Calu3 (cell line): ENCODE measurements around the gene HDGFL3. TPM values are rescaled to one million over a fixed set of nuclear protein-coding genes. Genes with fewer than 3 reads are reported as not detected.
A peak's percentile ranks its signal among the peaks of the same experiment; 100 is the strongest.
"Not testable (repeated sequence)": the region's sequence is repeated elsewhere in the genome, so short reads cannot be mapped to it uniquely, and the experiment has no call there.

ENCODE experiments used
- BruUV-seq: library from RNA; stranded (reverse); fragments of 400-500 nt; replicated peaks from 2 replicates; lab custom pipeline; 2021; lab: Mats Ljungman, UMichigan
- CTCF ChIA-PET: fragments of 300-600 bp; sonication (Branson Sonifier 250); formaldehyde crosslinking; loops from one replicate; lab custom pipeline; 2022; ENCODE audit warnings: antibody characterized with exemption; lab: Charles Lee
- DNase-seq: peaks from one replicate; pipeline ENCODE4 v3.0.0; 2022
- H3K27ac Mint-ChIP-seq: one replicate; pipeline ENCODE4 v1.8.0; 2022; ENCODE audit warnings: mixed read lengths; ENCODE audit not compliant: unreplicated experiment
- H3K27me3 Mint-ChIP-seq: one replicate; pipeline ENCODE4 v1.8.0; 2022; ENCODE audit warnings: mixed read lengths; ENCODE audit not compliant: unreplicated experiment
- H3K36me3 Mint-ChIP-seq: one replicate; pipeline ENCODE4 v1.8.0; 2022; ENCODE audit warnings: mild to moderate bottlenecking, moderate library complexity, mixed read lengths; ENCODE audit not compliant: insufficient read depth, unreplicated experiment
- H3K4me1 Mint-ChIP-seq: one replicate; pipeline ENCODE4 v1.8.0; 2022; ENCODE audit warnings: mild to moderate bottlenecking, low read depth, mixed read lengths; ENCODE audit not compliant: unreplicated experiment
- H3K4me3 Mint-ChIP-seq: one replicate; pipeline ENCODE4 v1.8.0; 2022; ENCODE audit warnings: mild to moderate bottlenecking, low read depth, moderate library complexity, mixed read lengths; ENCODE audit not compliant: unreplicated experiment
- H3K9me3 Mint-ChIP-seq: one replicate; pipeline ENCODE4 v1.8.0; 2022; ENCODE audit warnings: low read depth, mixed read lengths; ENCODE audit not compliant: unreplicated experiment
- CTCF ChIP-seq: fragments of 200-600 bp; IDR thresholded peaks from one replicate; pipeline ENCODE4 v1.8.0; 2022; ENCODE audit warnings: antibody characterized with exemption; ENCODE audit not compliant: unreplicated experiment
- intact Hi-C: fragments of 100-400 bp; cut with micrococcal nuclease; formaldehyde crosslinking; loops from one replicate; pipeline ENCODE4 v1.10.0; 2022; ENCODE audit not compliant: unreplicated experiment
- total RNA-seq: library from RNA; stranded (reverse); gene quantifications from 2 replicates; pipeline ENCODE4 v1.2.3, GENCODE V29; 2022

Gene HDGFL3
- total RNA-seq, 1 experiment from 2014 or later, result 69.4 TPM

GRCh38 chr15:83243634-83244033 lies 36.0 kb upstream of the HDGFL3 start:
- no peak for DNase-seq
- peaks cover 70% of the 10 kb centered on the region for H3K27me3 Mint-ChIP-seq
- H3K4me3 Mint-ChIP-seq, result no peak overlapping the region
- peaks cover 3% of the 10 kb centered on the region for H3K9me3 Mint-ChIP-seq
- no peak overlapping the region for H3K27ac Mint-ChIP-seq
- no peaks in the 10 kb centered on the region for H3K36me3 Mint-ChIP-seq
- TF ChIP-seq CTCF, result no peak
- CTCF ChIA-PET, result interaction anchor here (0.5 kb wide), 1 partner anchor 1358 kb away, joined by 3 read pairs; no protein-coding TSS in a partner anchor
- intact Hi-C loops, result no loop called here
- no TSS peak for BruUV-seq
- H3K4me1 Mint-ChIP-seq, result no peaks in the 10 kb centered on the region

- no peaks in the 10 kb centered on the region for H3K36me3 Mint-ChIP-seq
- H3K27ac Mint-ChIP-seq, result no peak overlapping the region
- no peak overlapping the region for H3K4me3 Mint-ChIP-seq
- peaks cover 15% of the 10 kb centered on the region for H3K27me3 Mint-ChIP-seq
- no peak for TF ChIP-seq CTCF
- no peaks in the 10 kb centered on the region for H3K9me3 Mint-ChIP-seq
- H3K4me1 Mint-ChIP-seq, result peaks cover 9% of the 10 kb centered on the region
- intact Hi-C loops, result no loop called here
- no peak for DNase-seq
- CTCF ChIA-PET, result no interaction called here
- no TSS peak for BruUV-seq
Measured at GRCh38 chr15:83230242-83230641, 22.6 kb upstream of the HDGFL3 start.

- peaks cover 3% of the 10 kb centered on the region for H3K9me3 Mint-ChIP-seq
- no peak for TF ChIP-seq CTCF
- H3K4me1 Mint-ChIP-seq, result peaks cover 11% of the 10 kb centered on the region
- DNase-seq, result peak; percentile 15
- intact Hi-C loops, result no loop called here
- H3K4me3 Mint-ChIP-seq, result peak overlapping the region; percentile 66
- no peaks in the 10 kb centered on the region for H3K27me3 Mint-ChIP-seq
- BruUV-seq, result no TSS peak
- peak overlapping the region; percentile 66 for H3K27ac Mint-ChIP-seq
- CTCF ChIA-PET, result interaction anchor here (0.9 to 1.0 kb wide), 3 partner anchors 13 to 158 kb away, joined by 3 read pairs; partner anchors contain the start of gene BTBD1
- no peaks in the 10 kb centered on the region for H3K36me3 Mint-ChIP-seq
Measured at GRCh38 chr15:83225449-83225848, 17.8 kb upstream of the HDGFL3 start.

GRCh38 chr15:83221781-83222180 lies 14.2 kb upstream of the HDGFL3 start:
- DNase-seq, H3K27ac Mint-ChIP-seq, H3K9me3 Mint-ChIP-seq, H3K27me3 Mint-ChIP-seq, H3K36me3 Mint-ChIP-seq, CTCF ChIA-PET, H3K4me3 Mint-ChIP-seq, intact Hi-C loops, BruUV-seq: not testable (repeated sequence)
- peaks cover 11% of the 10 kb centered on the region for H3K4me1 Mint-ChIP-seq

- Mint-ChIP-seq H3K4me3 (no peak overlapping the region), H3K4me1 (no peaks in the 10 kb centered on the region), H3K27ac (no peak overlapping the region), H3K36me3 (no peaks in the 10 kb centered on the region), H3K27me3 (no peaks in the 10 kb centered on the region), H3K9me3 (peaks cover 5% of the 10 kb centered on the region)
- no peak for DNase-seq
- no TSS peak for BruUV-seq
- intact Hi-C loops, result no loop called here
- CTCF ChIA-PET, result no interaction called here
- no peak for TF ChIP-seq CTCF
Measured at GRCh38 chr15:83219026-83219425, 11.4 kb upstream of the HDGFL3 start.
